GM12874 (cell line): Measurements from ENCODE around the gene MCEE.
A peak's percentile ranks its signal among the peaks of the same experiment; 100 is the strongest.

ENCODE experiments used
- TF ChIP-seq, protein P1 (sequence below): IDR thresholded peaks from 2 replicates; pipeline ENCODE4 v1.5.1; 2011; ENCODE audit warnings: low read depth, mild to moderate bottlenecking, control low read depth, low read length, moderate library complexity; ENCODE audit not compliant: insufficient read depth

Gene MCEE

DNA sequence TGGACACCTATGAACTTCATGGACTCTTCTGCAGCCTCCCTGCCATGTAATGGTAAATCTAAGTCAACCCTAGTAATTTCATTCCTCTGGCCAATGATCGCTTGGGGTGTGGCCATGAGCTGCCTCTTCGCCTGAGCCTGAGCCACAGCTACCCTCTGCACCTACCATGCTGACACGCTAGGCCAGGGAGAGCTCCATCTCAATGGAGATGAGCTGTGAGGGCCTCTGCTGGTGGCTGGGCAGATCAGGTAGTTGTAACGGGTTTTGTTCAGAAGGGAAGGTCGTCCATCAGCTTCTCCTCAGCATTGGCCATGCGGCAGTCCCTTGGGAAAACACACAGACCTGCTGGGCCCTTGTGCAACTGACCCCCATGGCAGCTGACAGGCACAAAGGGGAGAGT, 24.8 kb upstream of the MCEE start:
- TF ChIP-seq, protein P1, sequence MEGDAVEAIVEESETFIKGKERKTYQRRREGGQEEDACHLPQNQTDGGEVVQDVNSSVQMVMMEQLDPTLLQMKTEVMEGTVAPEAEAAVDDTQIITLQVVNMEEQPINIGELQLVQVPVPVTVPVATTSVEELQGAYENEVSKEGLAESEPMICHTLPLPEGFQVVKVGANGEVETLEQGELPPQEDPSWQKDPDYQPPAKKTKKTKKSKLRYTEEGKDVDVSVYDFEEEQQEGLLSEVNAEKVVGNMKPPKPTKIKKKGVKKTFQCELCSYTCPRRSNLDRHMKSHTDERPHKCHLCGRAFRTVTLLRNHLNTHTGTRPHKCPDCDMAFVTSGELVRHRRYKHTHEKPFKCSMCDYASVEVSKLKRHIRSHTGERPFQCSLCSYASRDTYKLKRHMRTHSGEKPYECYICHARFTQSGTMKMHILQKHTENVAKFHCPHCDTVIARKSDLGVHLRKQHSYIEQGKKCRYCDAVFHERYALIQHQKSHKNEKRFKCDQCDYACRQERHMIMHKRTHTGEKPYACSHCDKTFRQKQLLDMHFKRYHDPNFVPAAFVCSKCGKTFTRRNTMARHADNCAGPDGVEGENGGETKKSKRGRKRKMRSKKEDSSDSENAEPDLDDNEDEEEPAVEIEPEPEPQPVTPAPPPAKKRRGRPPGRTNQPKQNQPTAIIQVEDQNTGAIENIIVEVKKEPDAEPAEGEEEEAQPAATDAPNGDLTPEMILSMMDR: peak; percentile 36; the same call in 1 of the 2 replicates

- TF ChIP-seq, protein P1: no peak
Measured at GRCh38 chr2:71154279-71154678, 24.2 kb upstream of the MCEE start.

GRCh38 chr2:71153585-71154224, 23.7 kb upstream of the MCEE start:
- TF ChIP-seq, protein P1: no peak

GRCh38 chr2:71151620-71152019, 21.6 kb upstream of the MCEE start:
- TF ChIP-seq, protein P1: 0 out of 2 replicates have a peak, but pooled peaks have one; percentile 2

DNA sequence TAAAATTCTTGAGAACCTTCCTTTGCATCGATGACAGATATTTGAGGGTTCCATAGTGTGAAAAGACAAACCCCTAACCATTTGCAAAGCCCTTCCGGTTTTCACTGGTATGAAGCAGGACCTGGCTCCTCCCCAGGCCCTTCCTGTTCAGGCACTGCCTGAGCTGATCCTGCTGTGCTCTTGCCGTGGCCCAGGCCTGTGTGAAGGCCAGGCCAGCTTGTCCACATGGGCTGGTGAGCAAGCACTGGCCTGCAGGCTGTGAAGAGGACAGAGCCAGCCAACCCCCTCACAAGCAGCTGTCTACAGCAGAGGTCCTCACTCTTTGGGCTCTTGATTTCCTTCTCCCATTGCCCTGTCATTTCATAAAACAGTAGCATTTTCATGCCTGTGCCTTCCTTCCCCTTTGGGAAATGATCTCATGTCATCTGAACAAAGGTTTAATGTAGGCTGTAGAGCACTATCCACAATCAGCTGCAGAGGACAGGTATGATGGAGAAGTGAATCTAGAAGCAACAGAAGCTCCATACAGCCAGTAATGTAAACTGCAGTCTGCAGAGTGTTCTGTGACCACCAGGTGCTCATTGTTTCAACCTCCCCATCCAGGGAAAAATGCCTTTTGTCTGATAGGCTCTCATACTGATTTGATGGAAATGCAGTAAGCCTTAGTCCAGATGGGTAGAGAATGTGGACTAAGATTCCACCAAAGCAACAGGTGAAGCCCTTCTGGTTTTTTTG, 20.2 kb upstream of the MCEE start:
- TF ChIP-seq, protein P1: no peak

DNA sequence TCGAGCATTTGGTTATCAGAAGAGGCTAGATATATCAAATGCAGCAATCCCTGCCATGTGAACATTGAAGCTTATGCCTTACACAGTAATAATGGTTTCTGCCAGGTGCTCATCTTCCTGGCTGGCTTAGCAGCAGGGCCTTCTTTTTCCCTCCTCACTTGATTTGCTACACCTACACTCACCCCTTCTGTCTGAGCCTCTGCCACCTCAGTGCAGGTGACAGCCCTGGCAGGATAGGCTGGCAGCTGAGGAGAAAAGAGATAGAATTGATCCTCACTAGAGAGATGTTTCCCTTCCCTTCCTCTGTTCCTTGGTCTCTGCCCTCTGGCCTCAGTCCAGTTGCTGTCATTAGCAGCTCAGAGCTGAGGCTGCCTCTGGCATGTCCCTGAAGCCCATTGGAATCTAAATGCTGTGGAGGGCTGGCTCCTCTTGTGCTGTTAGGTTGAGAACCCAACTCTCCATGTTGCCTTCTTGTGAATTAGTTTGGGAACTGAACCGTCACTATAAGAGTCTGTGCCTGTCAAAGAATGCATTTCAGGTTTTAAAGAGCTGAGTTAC, 18.6 kb upstream of the MCEE start:
- TF ChIP-seq, protein P1: no peak

DNA sequence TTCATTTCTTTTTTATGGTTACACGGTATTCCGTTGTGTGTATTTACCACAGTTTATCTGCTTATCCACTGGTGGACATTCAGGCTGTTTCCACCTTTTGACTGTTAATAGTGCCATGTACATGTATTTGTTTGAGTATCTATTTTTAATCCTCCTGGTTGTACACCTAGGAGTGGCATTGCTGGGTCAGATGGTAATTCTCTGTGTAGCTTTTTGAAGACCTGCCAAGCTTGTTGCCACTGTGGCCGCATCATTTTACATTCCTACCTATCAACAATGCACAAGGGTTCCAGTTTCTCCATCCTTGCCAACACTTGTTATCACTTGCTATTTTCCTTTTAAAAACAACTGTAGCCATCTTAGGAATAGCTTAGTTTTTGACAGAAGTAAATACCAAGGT, 13.8 kb upstream of the MCEE start:
- TF ChIP-seq, protein P1: no peak
